Renal cortex interstitium (tissue), 11 donors: ENCODE results near the gene LRFN2. TPM values are rescaled to one million over a fixed set of nuclear protein-coding genes. Genes with fewer than 3 reads are reported as not detected.

Experiments used
- DNase-seq, 11 donors: peaks; one replicate each; pipeline ENCODE4 v3.0.0-alpha.2; 2013; ENCODE audit warnings: low read depth in 9 of 11, low spot score in 4 of 11; ENCODE audit errors: extremely low read depth in 1 of 11
- polyA plus RNA-seq, 3 donors: library from polyadenylated mRNA; unstranded; fragments of 120-200 nt; gene quantifications; one replicate each; pipeline ENCODE4 v1.2.1, GENCODE V29; 2013; ENCODE audit not compliant: insufficient read length in 3 of 3

Gene LRFN2
- polyA plus RNA-seq, 3 donors: 1.1 to 1.2 (median 1.1) TPM

GRCh38 chr6:40528051-40528450 lies 59.1 kb downstream of the LRFN2 start:
- no peak for DNase-seq

DNA sequence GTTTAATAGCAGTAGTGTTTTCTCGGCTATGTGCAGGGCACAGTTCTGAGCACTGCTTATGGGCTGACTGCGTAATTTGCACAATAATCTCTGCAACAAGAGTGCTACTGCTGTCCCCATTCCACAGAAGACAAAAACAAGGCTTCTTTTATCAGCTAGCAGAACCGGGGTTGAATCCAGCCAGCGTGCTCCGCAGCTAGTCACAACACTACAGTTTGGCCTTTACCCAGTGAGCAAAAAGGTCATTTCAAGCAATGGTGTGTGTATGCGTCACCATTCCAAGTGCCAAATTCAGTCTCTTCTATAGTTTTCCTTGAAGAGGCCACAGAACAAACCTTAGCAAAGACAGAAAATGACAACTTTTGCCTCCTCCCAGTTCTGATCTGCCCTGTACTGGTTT lies 61.1 kb downstream of the LRFN2 start:
- no peak for DNase-seq

GRCh38 chr6:40524797-40525585 lies 62.2 kb downstream of the LRFN2 start:
- DNase-seq: no peak

GRCh38 chr6:40523505-40524172 lies 63.5 kb downstream of the LRFN2 start:
- DNase-seq: no peak

DNA sequence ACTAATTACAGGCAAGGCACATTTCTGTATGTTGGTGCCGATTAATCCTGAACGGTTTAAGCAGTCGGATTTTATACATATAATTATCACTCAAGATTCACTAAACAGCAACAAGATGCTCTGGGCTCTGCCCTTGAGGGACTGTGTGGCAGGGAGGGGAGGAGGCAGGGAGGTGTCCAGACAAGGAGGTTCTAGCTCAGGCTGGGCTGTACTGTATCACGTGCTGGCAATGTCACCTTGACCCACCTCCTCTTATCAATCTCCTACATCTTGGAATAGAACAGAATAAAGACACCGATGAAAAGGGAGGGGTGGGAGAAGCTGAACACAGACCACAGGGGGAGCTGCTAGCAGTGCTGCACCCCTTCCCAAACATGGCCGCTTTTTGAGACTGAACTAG lies 65.7 kb downstream of the LRFN2 start:
- DNase-seq: no peak

GRCh38 chr6:40520678-40521077 lies 66.5 kb downstream of the LRFN2 start:
- DNase-seq: no peak

GRCh38 chr6:40520084-40520483 lies 67.1 kb downstream of the LRFN2 start:
- DNase-seq: no peak

DNA sequence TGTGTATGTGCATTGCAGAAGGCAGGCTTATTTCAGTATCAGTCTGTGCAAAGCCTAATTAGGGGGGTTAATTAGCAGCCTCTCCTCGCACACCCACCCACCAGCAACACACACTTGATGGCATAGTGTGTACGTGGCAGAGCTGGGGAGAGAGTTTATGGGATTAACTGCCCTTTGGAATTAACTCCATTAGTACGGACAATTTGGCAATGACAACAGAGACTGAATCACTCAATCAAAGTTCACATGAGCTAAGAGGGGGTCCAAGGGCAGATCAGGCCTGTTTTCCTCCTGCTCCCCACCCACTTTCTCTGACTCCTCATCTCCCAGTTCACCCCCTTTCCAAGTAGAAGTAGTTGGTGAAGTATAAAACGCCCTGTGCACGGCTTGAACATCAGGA lies 69.5 kb downstream of the LRFN2 start:
- no peak for DNase-seq

DNA sequence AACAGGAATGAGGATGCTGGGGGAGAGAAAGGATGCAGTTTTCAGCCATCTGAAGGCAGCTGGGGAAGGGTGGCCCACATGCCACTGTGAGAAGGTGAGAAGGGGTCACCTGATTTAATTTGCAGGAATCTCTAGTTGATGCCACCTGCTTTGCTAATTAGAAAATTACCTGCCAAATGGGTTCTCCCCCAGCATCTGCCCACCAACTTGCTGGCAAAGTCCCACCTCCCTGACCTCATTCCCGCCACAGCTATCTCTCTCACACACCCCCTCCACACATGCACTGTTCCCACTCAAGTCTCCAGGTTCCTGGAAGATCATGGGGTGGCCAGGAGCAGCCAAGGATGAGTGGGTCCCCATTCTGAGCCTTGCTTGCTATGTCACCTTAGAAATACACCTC lies 70.7 kb downstream of the LRFN2 start:
- DNase-seq: no peak

DNA sequence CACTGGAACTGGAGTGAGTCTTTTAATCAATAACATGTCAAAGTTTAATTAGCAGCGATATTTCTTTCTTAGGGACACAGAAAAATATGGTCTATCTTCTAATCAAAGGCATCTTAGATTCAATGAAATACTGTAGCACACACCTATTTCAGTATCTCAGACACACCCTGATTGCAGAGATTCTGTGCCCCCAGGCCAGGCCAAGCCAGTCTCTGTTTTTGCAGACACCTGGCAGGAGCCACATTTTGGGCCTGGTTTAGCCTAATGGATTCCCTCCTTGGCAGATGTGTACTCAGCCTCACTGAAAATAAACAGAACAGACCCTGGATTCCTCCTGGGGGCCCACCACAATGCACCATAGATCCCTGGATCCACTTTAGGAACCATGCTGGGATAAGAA lies 74.8 kb downstream of the LRFN2 start:
- no peak for DNase-seq

GRCh38 chr6:40511884-40512283 lies 75.3 kb downstream of the LRFN2 start:
- DNase-seq: no peak

DNA sequence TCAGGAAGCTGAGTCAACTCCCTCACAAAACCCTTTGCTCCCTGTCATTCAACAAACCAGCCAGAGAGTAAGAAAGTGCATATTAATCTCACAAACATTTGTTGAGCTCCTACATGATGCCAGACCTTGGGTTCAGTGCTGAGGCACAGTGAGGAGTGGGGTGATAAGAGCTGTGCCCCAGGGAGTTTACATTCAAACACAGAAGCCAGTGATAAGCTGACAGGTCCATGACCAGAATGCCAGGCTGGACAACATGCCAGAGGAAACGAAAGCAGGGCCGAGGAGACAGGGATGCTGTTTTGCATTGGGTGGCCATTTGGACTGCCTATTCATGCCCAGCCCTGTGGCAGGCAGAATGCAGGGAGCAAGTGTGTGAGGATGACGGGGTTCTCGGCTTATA lies 76.7 kb downstream of the LRFN2 start:
- DNase-seq: no peak

GRCh38 chr6:40509716-40510260 lies 77.4 kb downstream of the LRFN2 start:
- DNase-seq: no peak

GRCh38 chr6:40509086-40509485 lies 78.1 kb downstream of the LRFN2 start:
- DNase-seq: no peak

DNA sequence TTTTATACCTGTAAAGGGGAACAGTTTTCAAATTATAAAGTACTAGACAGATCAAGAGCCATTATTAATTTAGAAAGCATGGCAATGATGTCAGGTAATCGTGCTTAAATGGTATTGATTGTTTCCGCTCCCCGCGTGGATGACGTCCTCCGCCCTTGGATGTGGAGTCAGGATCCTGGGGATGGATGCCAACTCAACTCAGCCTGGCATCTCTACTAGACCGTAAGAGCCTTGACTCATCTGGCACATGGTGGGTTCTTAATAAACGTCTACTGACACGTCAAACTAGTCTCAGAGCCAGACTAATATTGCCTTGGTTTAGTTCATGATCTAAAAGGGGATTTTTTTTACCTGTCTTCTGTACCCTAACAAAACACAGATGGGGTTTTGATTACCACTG lies 80.2 kb downstream of the LRFN2 start:
- no peak for DNase-seq

GRCh38 chr6:40505191-40505810 lies 81.9 kb downstream of the LRFN2 start:
- no peak for DNase-seq

- DNase-seq: no peak
Observed at GRCh38 chr6:40504274-40504673, 82.9 kb downstream of the LRFN2 start.

GRCh38 chr6:40500227-40500626 lies 86.9 kb downstream of the LRFN2 start:
- no peak for DNase-seq

DNA sequence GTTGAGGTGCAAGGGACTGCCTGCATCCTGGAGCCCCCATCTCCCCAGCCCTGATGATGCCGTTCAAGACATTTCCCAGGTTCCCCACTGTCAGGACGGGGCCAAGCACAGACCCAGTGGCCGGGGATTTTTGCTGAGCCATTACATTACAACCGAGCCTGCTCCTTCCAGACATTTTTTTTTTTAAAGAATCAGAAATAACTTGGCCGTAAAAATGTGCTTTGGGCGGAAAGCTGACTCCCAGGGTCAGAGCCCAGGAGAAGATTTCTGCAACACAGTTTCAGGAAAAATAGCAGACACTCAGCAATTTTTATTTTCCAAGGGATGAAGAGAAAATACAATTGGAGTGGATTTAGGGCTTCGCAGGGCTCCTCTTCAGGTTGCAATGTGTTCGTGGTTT lies 87.9 kb downstream of the LRFN2 start:
- DNase-seq: no peak

GRCh38 chr6:40498148-40498547 lies 89.0 kb downstream of the LRFN2 start:
- no peak for DNase-seq
